Caco-2 (cell line): ENCODE measurements around the gene CACNA1C. TPM values are rescaled to one million over a fixed set of nuclear protein-coding genes. Genes with fewer than 3 reads are reported as not detected.

ENCODE experiments used
- BruUV-seq: library from RNA; stranded (reverse); fragments of 400-500 nt; replicated peaks from 2 replicates; lab custom pipeline; 2021; lab: Mats Ljungman, UMichigan
- CTCF ChIA-PET: fragments of 300-600 bp; sonication (Branson Sonifier 250); formaldehyde crosslinking; loops from one replicate; lab custom pipeline; 2022; ENCODE audit warnings: antibody characterized with exemption; lab: Charles Lee
- POLR2A ChIA-PET: fragments of 300-600 bp; sonication (Branson Sonifier 250); formaldehyde crosslinking; loops from one replicate; lab custom pipeline; 2022; ENCODE audit warnings: antibody characterized with exemption; lab: Charles Lee
- DNase-seq, 2 experiments: peaks; one replicate each; pipeline versions ENCODE4 v3.0.0 to v3.0.0-alpha.2; 2020 to 2022
- H3K27me3 ChIP-seq: replicated peaks from 2 replicates; pipeline ENCODE4 v1.6.0; 2011; ENCODE audit warnings: low read length; ENCODE audit not compliant: control insufficient read depth, insufficient read depth
- H3K36me3 ChIP-seq: 2 replicates; pipeline ENCODE4 v1.5.1; 2011; ENCODE audit warnings: low read length; ENCODE audit not compliant: control insufficient read depth, insufficient read depth
- H3K4me1 ChIP-seq: fragments of 250-450 bp; sonication (Bioruptor Pico); 2 replicates; pipeline ENCODE4 v1.5.1; 2020; ENCODE audit warnings: mild to moderate bottlenecking
- H3K4me3 ChIP-seq: 2 replicates; pipeline ENCODE4 v1.5.1; 2011; ENCODE audit warnings: low read depth, mild to moderate bottlenecking, control low read depth, low read length
- H3K9me3 ChIP-seq: fragments of 250-450 bp; sonication (Bioruptor Pico); 2 replicates; pipeline ENCODE4 v1.5.1; 2020; ENCODE audit warnings: mild to moderate bottlenecking, moderate library complexity
- H3K27ac Mint-ChIP-seq: one replicate; pipeline ENCODE4 v1.8.0; 2022; ENCODE audit warnings: mixed read lengths; ENCODE audit not compliant: unreplicated experiment
- H3K27me3 Mint-ChIP-seq: one replicate; pipeline ENCODE4 v1.8.0; 2022; ENCODE audit warnings: mixed read lengths; ENCODE audit not compliant: insufficient read depth, unreplicated experiment
- H3K36me3 Mint-ChIP-seq: one replicate; pipeline ENCODE4 v1.8.0; 2022; ENCODE audit warnings: mild to moderate bottlenecking, mixed read lengths; ENCODE audit not compliant: insufficient read depth, unreplicated experiment
- H3K4me1 Mint-ChIP-seq: one replicate; pipeline ENCODE4 v1.8.0; 2022; ENCODE audit warnings: low read depth, mixed read lengths; ENCODE audit not compliant: unreplicated experiment
- H3K4me3 Mint-ChIP-seq: one replicate; pipeline ENCODE4 v1.8.0; 2022; ENCODE audit warnings: mild to moderate bottlenecking, moderate library complexity, mixed read lengths; ENCODE audit not compliant: unreplicated experiment
- H3K9me3 Mint-ChIP-seq: one replicate; pipeline ENCODE4 v1.8.0; 2022; ENCODE audit warnings: mixed read lengths; ENCODE audit not compliant: unreplicated experiment
- CTCF ChIP-seq, 2 experiments: fragments of 200-600 bp in 1 of 2; IDR thresholded peaks; 1 replicate in 1 of 2; 2 replicates in 1 of 2; pipeline versions ENCODE4 v1.5.1 to v1.8.0; 2011 to 2022; ENCODE audit warnings: antibody characterized with exemption in 1 of 2, control low read depth in 1 of 2, inconsistent platforms in 1 of 2, low read depth in 1 of 2, low read length in 1 of 2, mild to moderate bottlenecking in 1 of 2, moderate library complexity in 1 of 2; ENCODE audit not compliant: insufficient read depth in 1 of 2, severe bottlenecking in 1 of 2, unreplicated experiment in 1 of 2
- intact Hi-C: fragments of 100-400 bp; cut with micrococcal nuclease; formaldehyde crosslinking; loops from one replicate; pipeline ENCODE4 v1.10.0; 2022; ENCODE audit not compliant: unreplicated experiment
- total RNA-seq: library from RNA; stranded (reverse); gene quantifications from 2 replicates; pipeline ENCODE4 v1.2.3, GENCODE V29; 2022

Gene CACNA1C
- total RNA-seq, 1 experiment from 2014 or later = not detected

- Histone ChIP-seq H3K4me1 (no peaks in the 10 kb centered on the region), H3K4me3 (no peak overlapping the region), H3K27me3 (peaks cover 3% of the 10 kb centered on the region; the same call in 1 of the 2 replicates), H3K9me3 (no peaks in the 10 kb centered on the region), H3K36me3 (no peaks in the 10 kb centered on the region)
- ChIA-PET CTCF (no interaction called here), POLR2A (no interaction called here)
- no peaks in the 10 kb centered on the region for H3K36me3 Mint-ChIP-seq
- H3K27ac Mint-ChIP-seq = no peak overlapping the region
- intact Hi-C loops = no loop called here
- TF ChIP-seq CTCF (IDR thresholded peaks at IDR 0.05; ENCODE audit: insufficient read depth in 1 of 2, low read depth in 1 of 2, low read length in 1 of 2, severe bottlenecking in 1 of 2, unreplicated experiment in 1 of 2) = no peak
- H3K9me3 Mint-ChIP-seq = no peaks in the 10 kb centered on the region
- peaks cover 44% of the 10 kb centered on the region for H3K27me3 Mint-ChIP-seq
- DNase-seq = no peak
- BruUV-seq = no TSS peak
- H3K4me3 Mint-ChIP-seq = no peak overlapping the region
- no peaks in the 10 kb centered on the region for H3K4me1 Mint-ChIP-seq
Observed at GRCh38 chr12:2479851-2480535, 427.2 kb downstream of the CACNA1C start.

- intact Hi-C loops = no loop called here
- CTCF ChIA-PET = no interaction called here
- H3K4me3 ChIP-seq = no peak overlapping the region
- peaks cover 3% of the 10 kb centered on the region; the same call in 1 of the 2 replicates for H3K27me3 ChIP-seq
- Mint-ChIP-seq H3K4me1 (no peaks in the 10 kb centered on the region), H3K9me3 (no peaks in the 10 kb centered on the region), H3K27me3 (peaks cover 35% of the 10 kb centered on the region), H3K36me3 (no peaks in the 10 kb centered on the region), H3K4me3 (no peak overlapping the region), H3K27ac (no peak overlapping the region)
- no peaks in the 10 kb centered on the region for H3K9me3 ChIP-seq
- no peaks in the 10 kb centered on the region for H3K4me1 ChIP-seq
- POLR2A ChIA-PET = no interaction called here
- BruUV-seq = no TSS peak
- no peak for TF ChIP-seq CTCF (IDR thresholded peaks at IDR 0.05; ENCODE audit: insufficient read depth in 1 of 2, low read depth in 1 of 2, low read length in 1 of 2, severe bottlenecking in 1 of 2, unreplicated experiment in 1 of 2)
- no peaks in the 10 kb centered on the region for H3K36me3 ChIP-seq
- DNase-seq = no peak
Observed at GRCh38 chr12:2481346-2481745, 428.6 kb downstream of the CACNA1C start.

- no peaks in the 10 kb centered on the region for H3K9me3 ChIP-seq
- Mint-ChIP-seq H3K4me1 (no peaks in the 10 kb centered on the region), H3K27me3 (peaks cover 38% of the 10 kb centered on the region), H3K9me3 (no peaks in the 10 kb centered on the region), H3K36me3 (no peaks in the 10 kb centered on the region), H3K4me3 (no peak overlapping the region), H3K27ac (no peak overlapping the region)
- intact Hi-C loops = no loop called here
- no peaks in the 10 kb centered on the region for H3K4me1 ChIP-seq
- POLR2A ChIA-PET = no interaction called here
- peaks cover 3% of the 10 kb centered on the region; the same call in 1 of the 2 replicates for H3K27me3 ChIP-seq
- no peak overlapping the region for H3K4me3 ChIP-seq
- H3K36me3 ChIP-seq = no peaks in the 10 kb centered on the region
- no TSS peak for BruUV-seq
- no peak for TF ChIP-seq CTCF (IDR thresholded peaks at IDR 0.05; ENCODE audit: insufficient read depth in 1 of 2, low read depth in 1 of 2, low read length in 1 of 2, severe bottlenecking in 1 of 2, unreplicated experiment in 1 of 2)
- CTCF ChIA-PET = no interaction called here
- DNase-seq = no peak
Observed at GRCh38 chr12:2481951-2482350, 429.2 kb downstream of the CACNA1C start.
